Panc1 (cell line): ENCODE data around the gene ZRANB3.

ENCODE experiments used
- CTCF ChIP-seq: fragments of 450-650 bp; IDR thresholded peaks from 2 replicates; pipeline ENCODE4 v1.5.1; 2017; ENCODE audit warnings: mild to moderate bottlenecking
- POLR2AphosphoS5 ChIP-seq: IDR thresholded peaks from 2 replicates; pipeline ENCODE4 v1.6.1; 2012; ENCODE audit warnings: mild to moderate bottlenecking, low read depth, low read length, moderate library complexity
- REST ChIP-seq, 2 experiments: IDR thresholded peaks; 2 replicates each; pipeline ENCODE4 v1.6.1; 2011 to 2012; ENCODE audit warnings: low read depth in 2 of 2, control low read depth in 1 of 2, low read length in 1 of 2, mild to moderate bottlenecking in 1 of 2, moderate library complexity in 1 of 2; ENCODE audit not compliant: insufficient read depth in 1 of 2
- SIN3A ChIP-seq: IDR thresholded peaks from 2 replicates; pipeline ENCODE4 v1.6.1; 2012; ENCODE audit warnings: low read depth, mild to moderate bottlenecking, low read length, moderate library complexity, borderline replicate concordance; ENCODE audit not compliant: insufficient read depth
- TCF7L2 ChIP-seq: IDR thresholded peaks from 2 replicates; pipeline ENCODE4 v1.6.1; 2011; ENCODE audit warnings: mild to moderate bottlenecking, low read depth, low read length, inconsistent platforms

GRCh38 chr2:135349941-135350340 lies 181.1 kb downstream of the ZRANB3 start:
- TF ChIP-seq CTCF (no peak), POLR2AphosphoS5 (no peak), REST (IDR thresholded peaks at IDR 0.05; ENCODE audit: insufficient read depth in 1 of 2, low read depth in 2 of 2, low read length in 1 of 2) (no peak), TCF7L2 (no peak), SIN3A (no peak)
